ENCODE results near the gene LMX1B.

Gene LMX1B

DNA sequence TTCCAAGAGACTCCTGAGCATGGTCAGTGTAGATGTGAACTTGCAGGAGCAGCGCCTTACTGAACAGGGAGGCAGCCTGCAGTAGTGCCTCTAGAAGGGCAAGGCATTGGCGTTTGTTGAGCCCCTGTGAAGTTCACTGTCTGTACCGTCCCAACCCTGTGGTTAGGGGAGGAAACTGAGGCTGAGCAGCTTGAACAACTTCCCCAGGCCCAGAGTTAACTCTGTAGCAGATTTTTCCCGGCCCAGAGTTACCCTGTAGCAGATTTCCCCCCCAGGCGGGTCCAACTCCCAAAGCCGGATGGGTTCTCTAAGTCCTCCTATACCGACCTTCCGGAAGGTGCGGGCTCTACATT lies 9.6 kb downstream of the LMX1B start:
- CTCF ChIA-PET = no interaction called here
- DNase-seq (ENCODE audit: low read depth, low spot score) = no peak
- POLR2A ChIA-PET = no interaction called here
- TF ChIP-seq, protein P1, sequence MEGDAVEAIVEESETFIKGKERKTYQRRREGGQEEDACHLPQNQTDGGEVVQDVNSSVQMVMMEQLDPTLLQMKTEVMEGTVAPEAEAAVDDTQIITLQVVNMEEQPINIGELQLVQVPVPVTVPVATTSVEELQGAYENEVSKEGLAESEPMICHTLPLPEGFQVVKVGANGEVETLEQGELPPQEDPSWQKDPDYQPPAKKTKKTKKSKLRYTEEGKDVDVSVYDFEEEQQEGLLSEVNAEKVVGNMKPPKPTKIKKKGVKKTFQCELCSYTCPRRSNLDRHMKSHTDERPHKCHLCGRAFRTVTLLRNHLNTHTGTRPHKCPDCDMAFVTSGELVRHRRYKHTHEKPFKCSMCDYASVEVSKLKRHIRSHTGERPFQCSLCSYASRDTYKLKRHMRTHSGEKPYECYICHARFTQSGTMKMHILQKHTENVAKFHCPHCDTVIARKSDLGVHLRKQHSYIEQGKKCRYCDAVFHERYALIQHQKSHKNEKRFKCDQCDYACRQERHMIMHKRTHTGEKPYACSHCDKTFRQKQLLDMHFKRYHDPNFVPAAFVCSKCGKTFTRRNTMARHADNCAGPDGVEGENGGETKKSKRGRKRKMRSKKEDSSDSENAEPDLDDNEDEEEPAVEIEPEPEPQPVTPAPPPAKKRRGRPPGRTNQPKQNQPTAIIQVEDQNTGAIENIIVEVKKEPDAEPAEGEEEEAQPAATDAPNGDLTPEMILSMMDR (IDR thresholded peaks at IDR 0.05; ENCODE audit: insufficient read depth, low read length, missing control alignments) = no peak
- no peak overlapping the region for H3K4me3 ChIP-seq (ENCODE audit: low read depth, low read length)

DNA sequence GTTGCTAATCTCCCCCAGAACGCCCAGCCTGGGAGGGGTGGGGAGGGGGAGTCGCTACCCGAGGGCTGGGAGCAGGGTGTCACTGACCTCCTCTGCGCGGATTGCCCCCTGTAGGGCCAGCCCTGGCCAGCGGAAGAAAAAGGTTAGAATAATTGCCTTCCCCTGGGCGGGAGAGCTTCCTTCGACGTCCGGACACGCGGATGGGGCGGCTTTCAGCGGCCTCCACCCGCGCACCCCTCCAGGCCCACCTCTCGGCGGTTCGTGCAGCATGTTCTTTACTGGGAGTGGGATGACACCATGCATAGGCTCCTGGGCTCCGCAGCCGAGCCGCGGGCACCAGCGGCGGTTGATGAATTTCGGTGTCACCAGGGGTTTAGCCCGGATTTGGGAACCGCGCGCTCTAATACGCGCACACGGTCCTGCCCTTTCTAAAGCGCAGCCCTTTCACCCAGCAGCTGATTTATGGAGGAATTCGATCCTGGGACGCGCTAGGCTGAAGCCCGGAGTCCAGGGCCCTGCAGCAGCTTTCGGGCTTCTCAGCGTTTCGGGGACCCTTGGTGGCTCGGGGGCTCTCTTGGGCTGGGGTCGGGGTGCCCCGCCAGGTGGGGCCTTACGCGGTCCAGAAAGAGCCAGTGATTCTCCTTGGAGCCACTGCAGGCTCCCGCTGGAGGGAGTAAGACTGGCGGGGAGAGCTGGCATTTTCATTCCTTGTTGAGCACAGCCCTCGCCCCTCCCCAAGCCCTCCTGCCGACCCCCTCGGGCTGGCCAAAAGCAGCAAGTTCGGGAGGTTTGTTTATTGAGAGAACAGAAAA lies 10.1 kb downstream of the LMX1B start:
- ChIA-PET CTCF (no interaction called here), POLR2A (no interaction called here)
- TF ChIP-seq, protein P1 (IDR thresholded peaks at IDR 0.05; ENCODE audit: insufficient read depth, low read length, missing control alignments) = no peak
- H3K4me3 ChIP-seq (ENCODE audit: low read depth, low read length) = no peak overlapping the region
- DNase-seq (ENCODE audit: low read depth, low spot score) = no peak

DNA sequence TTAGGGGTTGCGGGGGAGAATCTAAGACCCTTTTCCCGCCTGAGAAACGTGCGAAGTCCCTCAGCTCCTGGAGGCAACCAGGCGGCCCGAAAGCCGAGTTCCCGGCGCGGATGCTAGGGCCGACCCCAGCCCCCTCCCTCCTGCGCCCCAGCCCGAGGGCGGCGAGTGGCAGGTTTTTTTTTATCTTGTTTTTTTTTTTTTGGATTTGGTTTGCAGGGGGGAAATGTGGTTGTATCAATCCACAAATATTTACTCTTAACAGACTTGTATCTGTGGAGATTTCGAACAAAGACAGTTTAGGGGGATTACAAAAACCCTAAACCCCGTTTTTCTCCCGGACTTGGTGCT lies 10.7 kb downstream of the LMX1B start:
- ChIA-PET CTCF (no interaction called here), POLR2A (no interaction called here)
- DNase-seq (ENCODE audit: low read depth, low spot score) = no peak
- H3K4me3 ChIP-seq (ENCODE audit: low read depth, low read length) = no peak overlapping the region
- TF ChIP-seq, protein P1 (IDR thresholded peaks at IDR 0.05; ENCODE audit: insufficient read depth, low read length, missing control alignments) = no peak

DNA sequence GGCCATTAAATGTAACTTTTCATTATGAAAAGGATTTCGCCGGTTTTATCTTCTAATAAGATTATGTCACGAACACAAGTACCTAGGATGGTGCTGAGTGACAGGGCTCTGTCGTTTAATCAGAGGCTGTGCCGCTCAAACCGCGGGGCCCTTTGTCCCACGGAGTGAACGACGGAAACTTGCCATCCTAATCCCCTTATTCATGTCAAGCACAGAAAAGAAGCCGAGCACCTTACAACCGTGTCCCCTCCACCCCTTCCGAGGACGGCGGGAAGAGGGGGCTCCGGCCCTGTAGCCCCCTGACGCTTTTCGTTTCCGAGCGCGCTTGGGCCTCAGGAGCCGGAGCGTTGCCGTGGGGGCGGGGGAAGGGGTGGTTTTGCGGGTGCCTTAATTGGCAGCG lies 11.2 kb downstream of the LMX1B start:
- TF ChIP-seq, protein P1 (IDR thresholded peaks at IDR 0.05; ENCODE audit: insufficient read depth, low read length, missing control alignments) = no peak
- no peak overlapping the region for H3K4me3 ChIP-seq (ENCODE audit: low read depth, low read length)
- CTCF ChIA-PET = no interaction called here
- POLR2A ChIA-PET = no interaction called here
- no peak for DNase-seq (ENCODE audit: low read depth, low spot score)

DNA sequence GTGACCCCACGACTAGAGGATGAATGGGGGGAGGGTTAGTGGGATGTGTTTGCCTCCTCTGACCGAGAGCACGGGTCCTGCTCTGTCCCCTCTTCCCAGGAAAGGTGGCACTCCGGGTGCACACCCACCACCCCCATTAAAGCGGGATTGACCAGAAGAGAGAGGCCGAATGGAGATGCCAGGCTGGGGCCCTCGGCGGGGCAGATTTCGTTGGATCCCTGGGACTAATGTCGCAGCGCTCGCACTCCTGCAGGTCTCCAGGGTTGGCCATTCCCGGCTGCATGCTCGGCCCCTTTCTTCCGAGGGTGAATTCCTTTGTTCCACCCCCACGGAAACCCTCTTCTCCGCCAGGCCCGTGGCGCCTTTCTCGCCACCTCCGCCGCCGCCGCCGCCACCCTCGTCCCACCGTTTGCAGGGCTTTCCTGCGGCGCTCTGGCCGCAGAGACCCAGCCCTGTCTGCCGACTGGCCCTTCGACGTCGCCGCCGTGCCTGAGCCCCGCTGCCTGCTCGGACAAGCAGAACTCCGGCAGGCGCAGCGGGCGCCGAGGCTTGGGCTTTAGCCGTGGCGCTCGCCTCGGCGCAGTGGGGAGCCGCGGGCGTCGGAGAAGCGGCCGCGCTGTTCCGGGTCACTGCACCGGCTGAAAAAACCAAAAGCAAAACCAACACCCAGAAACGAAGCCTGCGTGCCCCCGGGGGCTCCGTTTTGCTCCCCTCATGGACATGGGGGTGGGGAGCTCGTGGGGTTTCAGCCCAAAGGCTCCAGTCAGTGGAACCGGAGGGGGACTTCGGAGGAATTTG lies 11.8 kb downstream of the LMX1B start:
- CTCF ChIA-PET = no interaction called here
- POLR2A ChIA-PET = no interaction called here
- TF ChIP-seq, protein P1 (IDR thresholded peaks at IDR 0.05; ENCODE audit: insufficient read depth, low read length, missing control alignments) = no peak
- no peak overlapping the region for H3K4me3 ChIP-seq (ENCODE audit: low read depth, low read length)
- no peak for DNase-seq (ENCODE audit: low read depth, low spot score)

DNA sequence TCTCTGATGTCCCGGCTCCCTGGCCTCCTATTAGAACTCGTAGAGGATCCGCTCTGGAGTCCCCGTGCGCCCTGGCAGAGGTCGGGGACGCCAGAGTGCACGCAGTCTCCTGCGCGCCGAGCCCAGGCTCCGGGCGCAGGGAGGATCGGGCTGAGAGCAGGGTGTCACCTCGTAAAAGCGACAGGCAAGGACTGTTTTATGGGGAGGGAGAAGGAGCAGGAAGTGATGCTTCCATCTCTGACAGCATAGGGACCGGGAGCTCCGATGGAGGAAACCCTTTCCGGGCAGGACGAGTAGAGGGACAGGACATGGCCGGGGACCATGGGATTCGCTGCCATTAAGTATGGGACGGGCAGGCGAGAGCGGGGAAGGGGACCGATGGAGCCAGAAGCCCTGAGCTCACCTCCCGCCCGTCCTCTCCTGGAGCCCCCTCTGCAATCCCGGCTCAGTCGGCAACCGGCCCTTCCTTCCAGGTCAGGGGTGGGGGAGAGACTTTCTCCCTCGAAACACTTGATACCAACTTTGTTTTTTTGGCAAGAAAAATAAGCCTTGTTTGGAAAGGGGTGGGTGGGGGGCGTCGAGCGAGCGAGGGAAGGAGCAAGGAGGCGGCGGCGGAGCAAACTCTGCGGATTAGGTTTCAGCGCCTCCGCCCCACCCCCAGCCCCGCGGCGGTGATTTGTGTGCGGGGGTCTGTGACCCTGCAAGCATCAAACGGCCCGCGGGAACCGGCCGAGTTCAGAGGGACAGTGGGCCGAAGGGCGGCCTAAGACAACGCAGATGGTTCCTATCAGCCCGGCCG lies 12.6 kb downstream of the LMX1B start:
- H3K4me3 ChIP-seq (ENCODE audit: low read depth, low read length) = no peak overlapping the region
- ChIA-PET POLR2A (no interaction called here), CTCF (interaction anchor here (1.0 kb wide), 1 partner anchor 9 kb away, joined by 4 read pairs; no protein-coding TSS in a partner anchor)
- no peak for DNase-seq (ENCODE audit: low read depth, low spot score)
- TF ChIP-seq, protein P1 (IDR thresholded peaks at IDR 0.05; ENCODE audit: insufficient read depth, low read length, missing control alignments) = no peak

Measured in AG04449 (cell line).